A673 (cell line): ENCODE measurements around the gene USP35. TPM values are rescaled to one million over a fixed set of nuclear protein-coding genes. Genes with fewer than 3 reads are reported as not detected.

Experiments used
- BruUV-seq: library from RNA; stranded (reverse); fragments of 400-500 nt; replicated peaks from 2 replicates; lab custom pipeline; 2021; lab: Mats Ljungman, UMichigan
- CTCF ChIA-PET: fragments of 300-600 bp; sonication (Branson Sonifier 250); formaldehyde crosslinking; loops from one replicate; lab custom pipeline; 2022; ENCODE audit warnings: antibody characterized with exemption; lab: Charles Lee
- POLR2A ChIA-PET: fragments of 300-600 bp; sonication (Branson Sonifier 250); formaldehyde crosslinking; loops from one replicate; lab custom pipeline; 2022; ENCODE audit warnings: antibody characterized with exemption; ENCODE audit not compliant: low non-redundant PET; lab: Charles Lee
- DNase-seq: peaks from one replicate; pipeline ENCODE4 v3.0.0-alpha.2; 2015; ENCODE audit warnings: low spot score
- H3K27ac ChIP-seq: fragments of 200-600 bp; sonication (generic); 2 replicates; pipeline ENCODE4 v1.5.1; 2016; ENCODE audit warnings: mixed run types, low read depth, mild to moderate bottlenecking, mixed read lengths, antibody characterized with exemption, low read length; ENCODE audit not compliant: poor library complexity, severe bottlenecking
- H3K27me3 ChIP-seq: fragments of 200-600 bp; sonication (generic); replicated peaks from 2 replicates; pipeline ENCODE4 v1.6.1; 2017; ENCODE audit warnings: mixed run types, low read depth, mild to moderate bottlenecking, mixed read lengths, antibody characterized with exemption, low read length; ENCODE audit not compliant: insufficient read depth, poor library complexity
- H3K36me3 ChIP-seq: fragments of 200-600 bp; sonication (generic); 2 replicates; pipeline ENCODE4 v1.6.1; 2016; ENCODE audit warnings: mixed run types, mild to moderate bottlenecking, mixed read lengths, antibody characterized with exemption, low read length; ENCODE audit not compliant: insufficient read depth, poor library complexity, severe bottlenecking
- H3K4me1 ChIP-seq: fragments of 200-600 bp; sonication (generic); 2 replicates; pipeline ENCODE4 v1.6.1; 2017; ENCODE audit warnings: mixed run types, mild to moderate bottlenecking, mixed read lengths, antibody characterized with exemption, low read length; ENCODE audit not compliant: insufficient read depth, poor library complexity, severe bottlenecking
- H3K4me3 ChIP-seq: fragments of 200-600 bp; sonication (generic); 2 replicates; pipeline ENCODE4 v1.5.1; 2016; ENCODE audit warnings: low read depth, mixed run types, mild to moderate bottlenecking, mixed read lengths, low read length; ENCODE audit not compliant: poor library complexity, severe bottlenecking
- H3K9me3 ChIP-seq: fragments of 200-600 bp; sonication (generic); 2 replicates; pipeline ENCODE4 v1.6.1; 2016; ENCODE audit warnings: mixed run types, low read depth, mild to moderate bottlenecking, mixed read lengths, antibody characterized with exemption, low read length; ENCODE audit not compliant: poor library complexity, severe bottlenecking
- CTCF ChIP-seq: fragments of 300-800, 200-600 bp; sonication (generic); conservative IDR thresholded peaks from 2 replicates; pipeline ENCODE4 v1.5.1; 2017; ENCODE audit warnings: low read depth, mild to moderate bottlenecking, antibody characterized with exemption, low read length, moderate library complexity, mixed read lengths
- EZH2 ChIP-seq: fragments of 200-600 bp; sonication (generic); IDR thresholded peaks from 2 replicates; pipeline ENCODE4 v1.6.1; 2017; ENCODE audit warnings: borderline replicate concordance, low read depth, mild to moderate bottlenecking, mixed read lengths, antibody characterized with exemption, low read length; ENCODE audit not compliant: poor library complexity, severe bottlenecking
- intact Hi-C: fragments of 100-400 bp; cut with micrococcal nuclease; formaldehyde crosslinking; loops from one replicate; pipeline ENCODE4 v1.10.0; 2022; ENCODE audit not compliant: unreplicated experiment
- total RNA-seq: library from RNA; stranded (reverse); gene quantifications from 2 replicates; pipeline ENCODE4 v1.2.3, GENCODE V29; 2021

The USP35 gene
- total RNA-seq, 1 experiment from 2014 or later = 4.8 TPM

- intact Hi-C loops = no loop called here
- BruUV-seq = no TSS peak
- POLR2A ChIA-PET = no interaction called here
- peaks cover 13% of the 10 kb centered on the region for H3K4me1 ChIP-seq
- DNase-seq = no peak
- CTCF ChIA-PET = no interaction called here
- H3K4me3 ChIP-seq = no peak overlapping the region
- no peak overlapping the region for H3K27ac ChIP-seq
- TF ChIP-seq EZH2 (no peak), CTCF (no peak)
- H3K36me3 ChIP-seq = no peaks in the 10 kb centered on the region
- H3K27me3 ChIP-seq = no peaks in the 10 kb centered on the region
- H3K9me3 ChIP-seq = no peaks in the 10 kb centered on the region
Measured at GRCh38 chr11:78259777-78260487, 71.2 kb downstream of the USP35 start.

- CTCF ChIA-PET = no interaction called here
- POLR2A ChIA-PET = no interaction called here
- Histone ChIP-seq H3K4me1 (peaks cover 12% of the 10 kb centered on the region), H3K27me3 (no peaks in the 10 kb centered on the region), H3K27ac (no peak overlapping the region), H3K36me3 (no peaks in the 10 kb centered on the region), H3K4me3 (no peak overlapping the region), H3K9me3 (no peaks in the 10 kb centered on the region)
- no TSS peak for BruUV-seq
- intact Hi-C loops = no loop called here
- no peak for TF ChIP-seq CTCF
- no peak for DNase-seq
Measured at GRCh38 chr11:78261367-78261766, 72.6 kb downstream of the USP35 start.

GRCh38 chr11:78261828-78262227 lies 73.1 kb downstream of the USP35 start:
- Histone ChIP-seq H3K4me3 (no peak overlapping the region), H3K36me3 (no peaks in the 10 kb centered on the region), H3K27me3 (no peaks in the 10 kb centered on the region), H3K27ac (no peak overlapping the region), H3K9me3 (no peaks in the 10 kb centered on the region), H3K4me1 (peaks cover 7% of the 10 kb centered on the region)
- BruUV-seq = no TSS peak
- no peak for DNase-seq
- TF ChIP-seq EZH2 = no peak
- no peak for TF ChIP-seq CTCF
- ChIA-PET POLR2A (no interaction called here), CTCF (no interaction called here)
- intact Hi-C loops = no loop called here
